HG03175 (cell line): ENCODE measurements around the gene CHD3.
"Not testable (repeated sequence)": the region's sequence is repeated elsewhere in the genome, so short reads cannot be mapped to it uniquely, and the experiment has no call there.

Experiments
- ATAC-seq: cut with Tn5 transposase; IDR thresholded peaks from one replicate; pipeline ENCODE4 v1.9.1; 2021; ENCODE audit warnings: mild to moderate bottlenecking, moderate library complexity; ENCODE audit not compliant: unreplicated experiment

Gene CHD3

GRCh38 chr17:7849751-7850504 lies 38.7 kb upstream of the CHD3 start:
- no peak for ATAC-seq

- peak; percentile 6 for ATAC-seq
Measured at GRCh38 chr17:7850701-7851437, 37.7 kb upstream of the CHD3 start.

GRCh38 chr17:7851438-7852261 lies 36.9 kb upstream of the CHD3 start:
- peak; percentile 83 for ATAC-seq

- ATAC-seq: no peak
Measured at GRCh38 chr17:7852262-7852670, 36.3 kb upstream of the CHD3 start.

GRCh38 chr17:7852919-7853690 lies 35.5 kb upstream of the CHD3 start:
- ATAC-seq: no peak

- no peak for ATAC-seq
Measured at GRCh38 chr17:7853691-7854038, 34.9 kb upstream of the CHD3 start.

GRCh38 chr17:7854078-7854777 lies 34.4 kb upstream of the CHD3 start:
- ATAC-seq: no peak

GRCh38 chr17:7854851-7855659 lies 33.5 kb upstream of the CHD3 start, which contains the start of gene TMEM88:
Gene TMEM88, plus strand, starts transcription at chr17:7855066. Its CDS starts 9 bp downstream, at chr17:7855075.
- no peak for ATAC-seq

GRCh38 chr17:7855660-7856010 lies 33.0 kb upstream of the CHD3 start:
- no peak for ATAC-seq

- ATAC-seq: no peak
Measured at GRCh38 chr17:7856011-7856810, 32.4 kb upstream of the CHD3 start.

- peak; percentile 74 for ATAC-seq
Measured at GRCh38 chr17:7856811-7857712, 31.5 kb upstream of the CHD3 start, which contains the start of gene NAA38. Gene NAA38, minus strand, starts transcription at chr17:7857559. Its CDS starts 96 bp downstream, at chr17:7857463.

GRCh38 chr17:7857713-7858521 lies 30.7 kb upstream of the CHD3 start, which contains the start of gene CYB5D1:
Gene CYB5D1, plus strand, starts transcription at chr17:7858003. Its CDS starts 132 bp downstream, at chr17:7858135.
- ATAC-seq: peak; percentile 41

- ATAC-seq: no peak
Measured at GRCh38 chr17:7858522-7858810, 30.1 kb upstream of the CHD3 start.

GRCh38 chr17:7859028-7859427 lies 29.6 kb upstream of the CHD3 start:
- ATAC-seq: no peak

- ATAC-seq: no peak
Measured at GRCh38 chr17:7862692-7863437, 25.7 kb upstream of the CHD3 start.

- not testable (repeated sequence) for ATAC-seq
Measured at GRCh38 chr17:7864384-7864783, 24.2 kb upstream of the CHD3 start.
